ENCODE results near the gene PTPN1.

PTPN1 gene

DNA sequence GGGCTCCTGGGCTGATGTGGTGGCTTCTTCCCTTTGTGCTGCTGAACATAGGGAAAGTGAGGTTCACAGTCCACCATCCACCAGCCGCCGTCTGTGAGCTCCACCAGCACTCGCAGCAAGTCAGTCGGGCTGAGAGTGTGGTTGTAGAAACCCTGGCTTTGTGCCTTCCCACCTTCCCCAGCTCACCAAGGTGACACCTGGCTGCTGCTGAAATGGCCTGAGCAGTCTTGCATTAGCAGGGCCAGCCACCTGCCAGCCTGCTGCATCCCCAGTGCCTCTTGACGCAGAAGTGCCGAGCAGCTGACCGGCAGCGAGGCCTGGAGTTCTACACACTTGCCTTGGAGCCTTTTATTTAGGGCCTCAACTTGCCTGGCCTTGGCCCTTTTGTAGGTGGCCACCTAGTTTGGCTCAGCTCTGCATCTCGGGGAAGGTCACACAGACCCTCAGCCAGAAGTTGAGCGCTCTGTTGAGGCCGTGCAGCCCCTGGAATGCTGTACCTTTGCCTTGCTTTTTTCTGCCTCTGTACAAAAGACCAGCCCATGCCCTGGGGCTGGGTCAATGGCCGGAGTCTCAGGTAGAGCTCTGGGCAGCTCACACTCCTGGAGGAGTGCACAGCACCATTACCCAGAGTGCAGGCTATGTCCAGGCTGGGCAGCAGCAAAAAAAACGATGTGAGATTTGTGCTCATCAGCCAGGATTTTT lies 76.5 kb downstream of the PTPN1 start:
- Histone ChIP-seq H3F3A (ENCODE audit: insufficient read depth, low read length) (no peaks in the 10 kb centered on the region), H3K79me2 (ENCODE audit: insufficient read depth, low read length) (no peaks in the 10 kb centered on the region), H3K9ac (ENCODE audit: low read length) (no peak overlapping the region), H3K4me1 (ENCODE audit: insufficient read depth, low read length, severe bottlenecking) (peaks cover 16% of the 10 kb centered on the region), H3K4me2 (ENCODE audit: low read length) (no peak overlapping the region), H4K20me1 (ENCODE audit: insufficient read depth, low read length) (no peaks in the 10 kb centered on the region), H3K27ac (ENCODE audit: low read depth, low read length, poor library complexity, severe bottlenecking) (no peak overlapping the region), H3K27me3 (ENCODE audit: insufficient read depth, low read length) (no peaks in the 10 kb centered on the region), H3K36me3 (ENCODE audit: insufficient read depth, low read length) (peaks cover 33% of the 10 kb centered on the region), H2AFZ (ENCODE audit: low read length) (no peak overlapping the region), H3K4me3 (ENCODE audit: low read depth, low read length, poor library complexity, severe bottlenecking) (no peak overlapping the region), H3K9me2 (ENCODE audit: low read depth, low read length) (no peaks in the 10 kb centered on the region), H3K9me3 (ENCODE audit: low read length) (no peaks in the 10 kb centered on the region)
- TF ChIP-seq, protein P1, sequence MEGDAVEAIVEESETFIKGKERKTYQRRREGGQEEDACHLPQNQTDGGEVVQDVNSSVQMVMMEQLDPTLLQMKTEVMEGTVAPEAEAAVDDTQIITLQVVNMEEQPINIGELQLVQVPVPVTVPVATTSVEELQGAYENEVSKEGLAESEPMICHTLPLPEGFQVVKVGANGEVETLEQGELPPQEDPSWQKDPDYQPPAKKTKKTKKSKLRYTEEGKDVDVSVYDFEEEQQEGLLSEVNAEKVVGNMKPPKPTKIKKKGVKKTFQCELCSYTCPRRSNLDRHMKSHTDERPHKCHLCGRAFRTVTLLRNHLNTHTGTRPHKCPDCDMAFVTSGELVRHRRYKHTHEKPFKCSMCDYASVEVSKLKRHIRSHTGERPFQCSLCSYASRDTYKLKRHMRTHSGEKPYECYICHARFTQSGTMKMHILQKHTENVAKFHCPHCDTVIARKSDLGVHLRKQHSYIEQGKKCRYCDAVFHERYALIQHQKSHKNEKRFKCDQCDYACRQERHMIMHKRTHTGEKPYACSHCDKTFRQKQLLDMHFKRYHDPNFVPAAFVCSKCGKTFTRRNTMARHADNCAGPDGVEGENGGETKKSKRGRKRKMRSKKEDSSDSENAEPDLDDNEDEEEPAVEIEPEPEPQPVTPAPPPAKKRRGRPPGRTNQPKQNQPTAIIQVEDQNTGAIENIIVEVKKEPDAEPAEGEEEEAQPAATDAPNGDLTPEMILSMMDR (IDR thresholded peaks at IDR 0.05; ENCODE audit: low read length) = no peak
- TF ChIP-seq EZH2 (IDR thresholded peaks at IDR 0.05; ENCODE audit: borderline replicate concordance, low read length) = no peak

DNA sequence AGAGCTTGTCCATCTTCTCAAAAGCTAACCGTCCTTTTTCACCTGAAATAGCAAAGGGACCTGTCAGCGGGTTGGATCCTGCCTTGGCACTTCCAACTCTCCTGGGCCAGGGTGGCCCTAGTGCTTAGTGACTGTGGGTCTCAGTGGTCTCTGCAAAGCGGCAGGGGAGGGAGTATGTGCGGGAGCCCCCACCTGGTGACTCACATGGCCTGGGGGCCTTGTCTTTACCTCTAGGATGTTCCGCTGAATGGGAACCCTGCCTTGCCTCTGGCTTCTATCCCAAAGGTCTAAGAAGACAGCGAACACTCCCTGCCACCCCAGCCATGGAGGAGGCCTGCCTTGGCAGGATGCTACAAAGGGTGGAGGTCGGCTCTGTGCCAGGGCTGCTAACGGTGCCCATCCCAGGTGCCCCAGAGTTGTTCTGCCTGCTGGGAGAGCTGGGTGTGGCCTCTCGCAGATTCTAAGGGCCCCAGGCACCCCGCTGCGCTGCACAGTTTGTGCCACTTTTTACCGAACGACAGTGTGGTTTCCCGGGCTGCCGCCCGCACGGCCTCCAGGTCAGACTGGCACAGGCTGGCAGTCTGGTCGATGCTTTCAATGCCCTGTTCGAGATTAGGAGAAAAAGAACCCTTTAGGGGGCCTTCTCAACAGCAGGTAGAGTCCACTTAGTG lies 77.2 kb downstream of the PTPN1 start:
- Histone ChIP-seq H3K4me3 (ENCODE audit: low read depth, low read length, poor library complexity, severe bottlenecking) (no peak overlapping the region), H3K4me2 (ENCODE audit: low read length) (no peak overlapping the region), H3K9me2 (ENCODE audit: low read depth, low read length) (no peaks in the 10 kb centered on the region), H3K79me2 (ENCODE audit: insufficient read depth, low read length) (no peaks in the 10 kb centered on the region), H2AFZ (ENCODE audit: low read length) (no peak overlapping the region), H3K9ac (ENCODE audit: low read length) (no peak overlapping the region), H3K27me3 (ENCODE audit: insufficient read depth, low read length) (no peaks in the 10 kb centered on the region), H3K9me3 (ENCODE audit: low read length) (no peaks in the 10 kb centered on the region), H3K36me3 (ENCODE audit: insufficient read depth, low read length) (peaks cover 28% of the 10 kb centered on the region), H3F3A (ENCODE audit: insufficient read depth, low read length) (no peaks in the 10 kb centered on the region), H3K4me1 (ENCODE audit: insufficient read depth, low read length, severe bottlenecking) (peaks cover 9% of the 10 kb centered on the region), H3K27ac (ENCODE audit: low read depth, low read length, poor library complexity, severe bottlenecking) (no peak overlapping the region), H4K20me1 (ENCODE audit: insufficient read depth, low read length) (no peaks in the 10 kb centered on the region)
- TF ChIP-seq, protein P1 (IDR thresholded peaks at IDR 0.05; ENCODE audit: low read length) = no peak
- TF ChIP-seq EZH2 (IDR thresholded peaks at IDR 0.05; ENCODE audit: borderline replicate concordance, low read length) = no peak

DNA sequence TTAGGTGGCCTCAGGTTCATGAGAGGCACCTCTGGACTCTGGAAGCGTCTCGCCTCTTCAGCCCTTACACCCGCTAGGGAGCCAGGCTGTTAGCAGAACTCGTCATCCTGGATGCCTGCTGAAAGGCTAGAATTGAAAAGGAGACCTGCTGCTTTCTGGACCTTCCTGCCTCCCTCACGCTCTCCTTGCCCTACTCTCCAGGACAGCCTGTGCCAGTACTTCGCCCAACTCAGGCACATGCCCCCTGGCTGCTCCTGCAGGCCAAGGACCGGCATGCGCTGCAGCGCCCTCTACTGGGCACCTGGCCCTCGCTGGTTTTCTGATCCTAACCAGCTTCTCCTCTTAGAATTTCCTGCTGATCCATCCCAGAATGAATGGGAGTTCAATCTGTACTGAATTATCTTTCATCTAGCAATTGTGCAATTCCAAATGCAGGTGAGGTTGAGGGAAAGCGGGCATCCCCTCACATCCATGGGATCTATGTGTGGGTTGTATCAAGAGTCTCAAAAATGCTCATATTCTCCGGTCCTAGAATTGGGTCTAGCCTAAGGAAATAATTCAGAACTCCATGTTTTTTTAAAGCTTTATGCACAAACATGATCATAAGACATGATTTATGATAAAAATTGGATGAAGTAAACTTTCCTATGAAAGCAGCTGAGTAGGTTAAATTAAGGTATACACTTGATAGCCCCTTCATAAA lies 78.0 kb downstream of the PTPN1 start:
- H2AFZ ChIP-seq (ENCODE audit: low read length) = no peak overlapping the region
- no peaks in the 10 kb centered on the region for H3F3A ChIP-seq (ENCODE audit: insufficient read depth, low read length)
- no peaks in the 10 kb centered on the region for H3K79me2 ChIP-seq (ENCODE audit: insufficient read depth, low read length)
- H3K9me2 ChIP-seq (ENCODE audit: low read depth, low read length) = no peaks in the 10 kb centered on the region
- no peak overlapping the region for H3K4me2 ChIP-seq (ENCODE audit: low read length)
- no peak overlapping the region for H3K4me3 ChIP-seq (ENCODE audit: low read depth, low read length, poor library complexity, severe bottlenecking)
- TF ChIP-seq EZH2 (IDR thresholded peaks at IDR 0.05; ENCODE audit: borderline replicate concordance, low read length) = no peak
- TF ChIP-seq, protein P1 (IDR thresholded peaks at IDR 0.05; ENCODE audit: low read length) = peak; percentile 98
- peaks cover 1% of the 10 kb centered on the region for H3K4me1 ChIP-seq (ENCODE audit: insufficient read depth, low read length, severe bottlenecking)
- H3K36me3 ChIP-seq (ENCODE audit: insufficient read depth, low read length) = peaks cover 23% of the 10 kb centered on the region
- H4K20me1 ChIP-seq (ENCODE audit: insufficient read depth, low read length) = no peaks in the 10 kb centered on the region
- no peaks in the 10 kb centered on the region for H3K9me3 ChIP-seq (ENCODE audit: low read length)
- H3K27ac ChIP-seq (ENCODE audit: low read depth, low read length, poor library complexity, severe bottlenecking) = no peak overlapping the region
- no peak overlapping the region for H3K9ac ChIP-seq (ENCODE audit: low read length)
- no peaks in the 10 kb centered on the region for H3K27me3 ChIP-seq (ENCODE audit: insufficient read depth, low read length)
